ENCODE data around the gene RAB6A.

Gene RAB6A

GRCh38 chr11:73648121-73648520 lies 112.8 kb downstream of the RAB6A start:
- Histone ChIP-seq H3K27ac (ENCODE audit: low read length) (no peak overlapping the region), H3K36me3 (ENCODE audit: control insufficient read depth, insufficient read depth, low read length) (no peaks in the 10 kb centered on the region), H3K27me3 (ENCODE audit: control insufficient read depth, insufficient read depth, low read length) (no peaks in the 10 kb centered on the region), H3K4me3 (ENCODE audit: low read length) (no peak overlapping the region), H3K9me3 (ENCODE audit: control insufficient read depth, insufficient read depth, low read length) (no peaks in the 10 kb centered on the region), H3K4me1 (ENCODE audit: control insufficient read depth, insufficient read depth, low read length) (peaks cover 14% of the 10 kb centered on the region; the same call in 1 of the 2 replicates)
- no CpG with 5 or more reads among the region's 9 CpGs for WGBS (ENCODE audit: insufficient coverage, insufficient read length)
- no peak for DNase-seq (ENCODE audit: low read depth, low spot score)

DNA sequence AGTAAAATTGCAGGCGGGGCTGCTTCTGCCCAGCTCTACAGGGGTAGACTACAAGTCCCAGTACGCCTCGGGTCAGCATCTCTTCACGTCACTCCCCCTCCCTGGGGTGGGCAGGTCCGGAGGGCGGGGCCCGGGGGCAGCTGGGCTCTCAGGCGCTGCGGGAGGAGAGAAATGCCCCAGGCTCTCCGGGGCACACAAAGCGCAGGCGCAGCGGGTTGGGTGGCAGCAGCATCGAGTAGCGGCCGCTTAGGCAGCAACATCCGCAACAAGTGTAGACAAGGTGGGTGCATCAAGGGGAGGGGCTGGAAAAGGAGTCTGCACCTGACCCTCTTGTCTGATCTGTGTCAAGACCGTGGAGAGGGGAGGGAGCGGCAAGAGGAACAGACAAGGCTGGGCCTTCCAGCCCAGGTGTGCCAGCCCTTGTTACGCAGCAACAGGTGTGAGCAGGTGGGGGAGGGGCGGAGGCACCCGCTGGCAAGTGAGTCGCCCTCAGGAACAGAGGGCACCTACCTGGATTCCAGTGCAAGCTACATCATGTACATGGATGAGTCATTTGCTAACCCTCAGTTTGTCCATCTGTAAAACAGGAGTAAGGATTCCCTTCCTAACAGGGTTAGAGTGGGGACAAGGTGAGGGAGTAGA lies 113.3 kb downstream of the RAB6A start:
- no peaks in the 10 kb centered on the region for H3K27me3 ChIP-seq (ENCODE audit: control insufficient read depth, insufficient read depth, low read length)
- peaks cover 14% of the 10 kb centered on the region; the same call in 1 of the 2 replicates for H3K4me1 ChIP-seq (ENCODE audit: control insufficient read depth, insufficient read depth, low read length)
- WGBS (ENCODE audit: insufficient coverage, insufficient read length), result no CpG with 5 or more reads among the region's 23 CpGs
- no peak for DNase-seq (ENCODE audit: low read depth, low spot score)
- H3K4me3 ChIP-seq (ENCODE audit: low read length), result peak overlapping the region; percentile 35; the same call in 1 of the 2 replicates
- H3K27ac ChIP-seq (ENCODE audit: low read length), result no peak overlapping the region
- no peaks in the 10 kb centered on the region for H3K36me3 ChIP-seq (ENCODE audit: control insufficient read depth, insufficient read depth, low read length)
- H3K9me3 ChIP-seq (ENCODE audit: control insufficient read depth, insufficient read depth, low read length), result no peaks in the 10 kb centered on the region

- peak within 1 kb of the TSS; percentile 58; the same call in 1 of the 2 replicates for H3K4me3 ChIP-seq (ENCODE audit: low read length)
- no peaks in the 10 kb centered on the region for H3K9me3 ChIP-seq (ENCODE audit: control insufficient read depth, insufficient read depth, low read length)
- no CpG with 5 or more reads among the region's 26 CpGs for WGBS (ENCODE audit: insufficient coverage, insufficient read length)
Observed at GRCh38 chr11:73645972-73646631, 114.8 kb downstream of the RAB6A start, which contains the start of gene PLEKHB1. PLEKHB1 (plus strand) TSS chr11:73646581; CDS start chr11:73646609, 28 bp downstream.

GRCh38 chr11:73645121-73645969 lies 115.5 kb downstream of the RAB6A start:
- H3K36me3 ChIP-seq (ENCODE audit: control insufficient read depth, insufficient read depth, low read length), result no peaks in the 10 kb centered on the region
- no peak overlapping the region for H3K27ac ChIP-seq (ENCODE audit: low read length)
- WGBS (ENCODE audit: insufficient coverage, insufficient read length), result no CpG with 5 or more reads among the region's 16 CpGs
- DNase-seq (ENCODE audit: low read depth, low spot score), result no peak
- peaks cover 12% of the 10 kb centered on the region; the same call in 1 of the 2 replicates for H3K4me1 ChIP-seq (ENCODE audit: control insufficient read depth, insufficient read depth, low read length)
- no peaks in the 10 kb centered on the region for H3K9me3 ChIP-seq (ENCODE audit: control insufficient read depth, insufficient read depth, low read length)
- H3K4me3 ChIP-seq (ENCODE audit: low read length), result peak overlapping the region; percentile 58; the same call in 1 of the 2 replicates
- no peaks in the 10 kb centered on the region for H3K27me3 ChIP-seq (ENCODE audit: control insufficient read depth, insufficient read depth, low read length)

More at GRCh38 chr11:73645972-73646631, 114.8 kb downstream of the RAB6A start, which contains the start of gene PLEKHB1:
- Histone ChIP-seq H3K36me3 (ENCODE audit: control insufficient read depth, insufficient read depth, low read length) (no peaks in the 10 kb centered on the region), H3K27me3 (ENCODE audit: control insufficient read depth, insufficient read depth, low read length) (no peaks in the 10 kb centered on the region), H3K27ac (ENCODE audit: low read length) (no peak within 1 kb of the TSS), H3K4me1 (ENCODE audit: control insufficient read depth, insufficient read depth, low read length) (peaks cover 12% of the 10 kb centered on the region; the same call in 1 of the 2 replicates)
- no peak for DNase-seq (ENCODE audit: low read depth, low spot score)

DNA sequence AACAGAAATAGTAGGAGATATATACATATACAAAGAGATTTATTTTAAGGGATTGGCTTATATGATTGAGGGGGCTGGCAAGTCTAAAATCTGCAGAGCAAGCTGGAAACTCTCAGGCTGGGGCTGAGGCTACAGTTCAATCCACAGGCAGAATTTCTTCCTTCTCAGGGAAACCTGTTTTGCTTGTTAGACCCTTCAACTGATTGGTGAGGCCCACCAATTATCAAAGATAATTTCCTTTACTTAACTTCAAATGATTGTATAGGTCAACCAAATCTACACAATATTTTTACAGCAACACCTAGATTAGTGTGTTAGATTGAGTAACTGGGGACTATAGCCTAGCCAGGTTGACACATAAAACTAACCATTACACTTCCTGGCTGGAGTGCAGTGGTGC lies 119.2 kb downstream of the RAB6A start:
- H3K4me1 ChIP-seq (ENCODE audit: control insufficient read depth, insufficient read depth, low read length), result peaks cover 6% of the 10 kb centered on the region; the same call in 1 of the 2 replicates
- no peak overlapping the region for H3K4me3 ChIP-seq (ENCODE audit: low read length)
- H3K9me3 ChIP-seq (ENCODE audit: control insufficient read depth, insufficient read depth, low read length), result no peaks in the 10 kb centered on the region
- H3K27ac ChIP-seq (ENCODE audit: low read length), result no peak overlapping the region
- DNase-seq (ENCODE audit: low read depth, low spot score), result no peak
- no peaks in the 10 kb centered on the region for H3K36me3 ChIP-seq (ENCODE audit: control insufficient read depth, insufficient read depth, low read length)
- no peaks in the 10 kb centered on the region for H3K27me3 ChIP-seq (ENCODE audit: control insufficient read depth, insufficient read depth, low read length)

- H3K4me3 ChIP-seq (ENCODE audit: low read length), result no peak overlapping the region
- H3K9me3 ChIP-seq (ENCODE audit: control insufficient read depth, insufficient read depth, low read length), result no peaks in the 10 kb centered on the region
- H3K36me3 ChIP-seq (ENCODE audit: control insufficient read depth, insufficient read depth, low read length), result no peaks in the 10 kb centered on the region
- WGBS (ENCODE audit: insufficient coverage, insufficient read length), result no CpG with 5 or more reads among the region's 2 CpGs
- H3K27ac ChIP-seq (ENCODE audit: low read length), result no peak overlapping the region
- DNase-seq (ENCODE audit: low read depth, low spot score), result no peak
- no peaks in the 10 kb centered on the region for H3K27me3 ChIP-seq (ENCODE audit: control insufficient read depth, insufficient read depth, low read length)
- H3K4me1 ChIP-seq (ENCODE audit: control insufficient read depth, insufficient read depth, low read length), result no peaks in the 10 kb centered on the region
Observed at GRCh38 chr11:73640592-73640991, 120.3 kb downstream of the RAB6A start.

GRCh38 chr11:73637012-73637411 lies 123.9 kb downstream of the RAB6A start:
- H3K27ac ChIP-seq (ENCODE audit: low read length), result no peak overlapping the region
- WGBS (ENCODE audit: insufficient coverage, insufficient read length), result no CpG with 5 or more reads among the region's 1 CpG
- H3K4me3 ChIP-seq (ENCODE audit: low read length), result no peak overlapping the region
- DNase-seq (ENCODE audit: low read depth, low spot score), result no peak
- H3K27me3 ChIP-seq (ENCODE audit: control insufficient read depth, insufficient read depth, low read length), result no peaks in the 10 kb centered on the region
- no peaks in the 10 kb centered on the region for H3K4me1 ChIP-seq (ENCODE audit: control insufficient read depth, insufficient read depth, low read length)
- no peaks in the 10 kb centered on the region for H3K9me3 ChIP-seq (ENCODE audit: control insufficient read depth, insufficient read depth, low read length)
- no peaks in the 10 kb centered on the region for H3K36me3 ChIP-seq (ENCODE audit: control insufficient read depth, insufficient read depth, low read length)

DNA sequence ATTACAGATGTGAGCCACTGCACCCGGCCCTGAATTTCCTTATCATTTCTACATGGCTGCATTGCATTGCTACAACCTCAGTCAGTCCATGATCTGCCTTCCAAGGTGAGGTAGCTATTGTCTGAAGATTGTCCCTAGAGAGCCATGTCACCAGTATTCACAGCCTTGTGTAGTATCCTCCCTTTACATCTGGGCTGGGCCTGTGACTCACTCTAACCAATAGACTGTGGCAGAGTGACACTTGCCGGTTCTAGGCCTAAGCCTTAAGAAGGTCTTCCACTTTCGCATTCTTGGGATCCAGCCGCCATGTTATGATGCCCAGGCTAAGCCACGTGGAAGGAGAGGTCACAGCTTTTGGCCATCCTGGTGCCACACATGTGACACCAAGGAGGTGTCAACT lies 124.6 kb downstream of the RAB6A start:
- WGBS (ENCODE audit: insufficient coverage, insufficient read length), result no CpG with 5 or more reads among the region's 5 CpGs
- no peak overlapping the region for H3K27ac ChIP-seq (ENCODE audit: low read length)
- no peaks in the 10 kb centered on the region for H3K4me1 ChIP-seq (ENCODE audit: control insufficient read depth, insufficient read depth, low read length)
- no peaks in the 10 kb centered on the region for H3K27me3 ChIP-seq (ENCODE audit: control insufficient read depth, insufficient read depth, low read length)
- no peaks in the 10 kb centered on the region for H3K9me3 ChIP-seq (ENCODE audit: control insufficient read depth, insufficient read depth, low read length)
- H3K36me3 ChIP-seq (ENCODE audit: control insufficient read depth, insufficient read depth, low read length), result no peaks in the 10 kb centered on the region
- no peak for DNase-seq (ENCODE audit: low read depth, low spot score)
- H3K4me3 ChIP-seq (ENCODE audit: low read length), result no peak overlapping the region

GRCh38 chr11:73635721-73636120 lies 125.2 kb downstream of the RAB6A start:
- Histone ChIP-seq H3K4me3 (ENCODE audit: low read length) (no peak overlapping the region), H3K27ac (ENCODE audit: low read length) (no peak overlapping the region), H3K4me1 (ENCODE audit: control insufficient read depth, insufficient read depth, low read length) (no peaks in the 10 kb centered on the region), H3K36me3 (ENCODE audit: control insufficient read depth, insufficient read depth, low read length) (no peaks in the 10 kb centered on the region), H3K9me3 (ENCODE audit: control insufficient read depth, insufficient read depth, low read length) (no peaks in the 10 kb centered on the region), H3K27me3 (ENCODE audit: control insufficient read depth, insufficient read depth, low read length) (0 out of 2 replicates have a peak, but pooled peaks cover under 1% of the 10 kb centered on the region)
- DNase-seq (ENCODE audit: low read depth, low spot score), result no peak
- WGBS (ENCODE audit: insufficient coverage, insufficient read length), result no CpG with 5 or more reads among the region's 5 CpGs

- no peak overlapping the region for H3K27ac ChIP-seq (ENCODE audit: low read length)
- DNase-seq (ENCODE audit: low read depth, low spot score), result no peak
- WGBS (ENCODE audit: insufficient coverage, insufficient read length), result no CpG with 5 or more reads among the region's 2 CpGs
- H3K36me3 ChIP-seq (ENCODE audit: control insufficient read depth, insufficient read depth, low read length), result no peaks in the 10 kb centered on the region
- no peaks in the 10 kb centered on the region for H3K4me1 ChIP-seq (ENCODE audit: control insufficient read depth, insufficient read depth, low read length)
- no peak overlapping the region for H3K4me3 ChIP-seq (ENCODE audit: low read length)
- H3K27me3 ChIP-seq (ENCODE audit: control insufficient read depth, insufficient read depth, low read length), result peaks cover 2% of the 10 kb centered on the region; the same call in 1 of the 2 replicates
- no peaks in the 10 kb centered on the region for H3K9me3 ChIP-seq (ENCODE audit: control insufficient read depth, insufficient read depth, low read length)
Observed at GRCh38 chr11:73633999-73634398, 126.9 kb downstream of the RAB6A start.
